HCT116 (cell line): ENCODE measurements around the gene EXOC6B.

Experiments
- ATF3 ChIP-seq: IDR thresholded peaks from 2 replicates; pipeline ENCODE4 v1.6.1; 2012
- EGR1 ChIP-seq: IDR thresholded peaks from 2 replicates; pipeline ENCODE4 v1.6.1; 2012; ENCODE audit warnings: low read depth
- EZH2 ChIP-seq: fragments of 200-600 bp; sonication (generic); IDR thresholded peaks from 2 replicates; pipeline ENCODE4 v1.6.1; 2017; ENCODE audit warnings: antibody characterized with exemption, mixed run types
- EZH2phosphoT487 ChIP-seq: fragments of 200-600 bp; IDR thresholded peaks from 2 replicates; pipeline ENCODE4 v1.6.1; 2018; ENCODE audit warnings: antibody characterized with exemption, borderline replicate concordance
- FOSL1 ChIP-seq: IDR thresholded peaks from 2 replicates; pipeline ENCODE4 v1.6.1; 2012; ENCODE audit warnings: low read depth
- POLR2A ChIP-seq: IDR thresholded peaks from 2 replicates; pipeline ENCODE4 v1.7.0; 2011; ENCODE audit warnings: borderline replicate concordance; ENCODE audit not compliant: insufficient read depth, insufficient read length; ENCODE audit errors: extremely low read depth
- POLR2AphosphoS5 ChIP-seq: IDR thresholded peaks from 2 replicates; pipeline ENCODE4 v1.6.1; 2011; ENCODE audit warnings: mild to moderate bottlenecking, low read depth, low read length, moderate library complexity
- SIN3A ChIP-seq: IDR thresholded peaks from 2 replicates; pipeline ENCODE4 v1.6.1; 2012; ENCODE audit warnings: low read depth
- SP1 ChIP-seq: IDR thresholded peaks from 2 replicates; pipeline ENCODE4 v1.6.1; 2012; ENCODE audit warnings: low read depth
- SRF ChIP-seq: IDR thresholded peaks from 2 replicates; pipeline ENCODE4 v1.6.1; 2012; ENCODE audit warnings: low read depth
- ZFX ChIP-seq: fragments of 450-650 bp; IDR thresholded peaks from 2 replicates; pipeline ENCODE4 v1.6.1; 2017
- ZNF274 ChIP-seq: fragments of 200-500 bp; sonication (Bioruptor generic); IDR thresholded peaks from 2 replicates; pipeline ENCODE4 v1.6.1; 2014; ENCODE audit warnings: mild to moderate bottlenecking, low read depth, low read length, inconsistent platforms
- TF ChIP-seq, protein P1 (sequence below), 3 experiments: fragments of 200-600 bp in 1 of 3; sonication (generic) in 1 of 3; IDR thresholded peaks in 2 of 3; conservative IDR thresholded peaks in 1 of 3; 2 replicates each; pipeline ENCODE4 v1.5.1; 2012 to 2017; ENCODE audit warnings: low read depth in 2 of 3, low read length in 2 of 3, antibody characterized with exemption in 1 of 3, borderline replicate concordance in 1 of 3, control low read depth in 1 of 3, mild to moderate bottlenecking in 1 of 3, mixed read lengths in 1 of 3, mixed run types in 1 of 3, moderate library complexity in 1 of 3; ENCODE audit not compliant: insufficient read depth in 1 of 3

GRCh38 chr2:72533765-72534164 is 292.1 kb downstream of the EXOC6B start:
- TF ChIP-seq, protein P1, sequence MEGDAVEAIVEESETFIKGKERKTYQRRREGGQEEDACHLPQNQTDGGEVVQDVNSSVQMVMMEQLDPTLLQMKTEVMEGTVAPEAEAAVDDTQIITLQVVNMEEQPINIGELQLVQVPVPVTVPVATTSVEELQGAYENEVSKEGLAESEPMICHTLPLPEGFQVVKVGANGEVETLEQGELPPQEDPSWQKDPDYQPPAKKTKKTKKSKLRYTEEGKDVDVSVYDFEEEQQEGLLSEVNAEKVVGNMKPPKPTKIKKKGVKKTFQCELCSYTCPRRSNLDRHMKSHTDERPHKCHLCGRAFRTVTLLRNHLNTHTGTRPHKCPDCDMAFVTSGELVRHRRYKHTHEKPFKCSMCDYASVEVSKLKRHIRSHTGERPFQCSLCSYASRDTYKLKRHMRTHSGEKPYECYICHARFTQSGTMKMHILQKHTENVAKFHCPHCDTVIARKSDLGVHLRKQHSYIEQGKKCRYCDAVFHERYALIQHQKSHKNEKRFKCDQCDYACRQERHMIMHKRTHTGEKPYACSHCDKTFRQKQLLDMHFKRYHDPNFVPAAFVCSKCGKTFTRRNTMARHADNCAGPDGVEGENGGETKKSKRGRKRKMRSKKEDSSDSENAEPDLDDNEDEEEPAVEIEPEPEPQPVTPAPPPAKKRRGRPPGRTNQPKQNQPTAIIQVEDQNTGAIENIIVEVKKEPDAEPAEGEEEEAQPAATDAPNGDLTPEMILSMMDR (IDR thresholded peaks at IDR 0.05 in 2 of 3, conservative IDR thresholded peaks at IDR 0.05 in 1 of 3; ENCODE audit: borderline replicate concordance in 1 of 3, insufficient read depth in 1 of 3, low read depth in 2 of 3, low read length in 2 of 3) = no peak
- TF ChIP-seq SIN3A (no peak), POLR2AphosphoS5 (no peak), FOSL1 (peak; percentile 55; the same call in 1 of the 2 replicates), EZH2 (no peak), ZNF274 (no peak), EZH2phosphoT487 (no peak), POLR2A (no peak), ATF3 (no peak; the same call in 1 of the 2 replicates), SP1 (no peak), ZFX (no peak), SRF (no peak), EGR1 (no peak)
